ENCODE data around the gene GPR157. TPM values are rescaled to one million over a fixed set of nuclear protein-coding genes. Genes with fewer than 3 reads are reported as not detected.
A peak's percentile ranks its signal among the peaks of the same experiment; 100 is the strongest.

The GPR157 gene
- total RNA-seq, 2 donors from 2014 or later, result 4.4 to 5.6 TPM

DNA sequence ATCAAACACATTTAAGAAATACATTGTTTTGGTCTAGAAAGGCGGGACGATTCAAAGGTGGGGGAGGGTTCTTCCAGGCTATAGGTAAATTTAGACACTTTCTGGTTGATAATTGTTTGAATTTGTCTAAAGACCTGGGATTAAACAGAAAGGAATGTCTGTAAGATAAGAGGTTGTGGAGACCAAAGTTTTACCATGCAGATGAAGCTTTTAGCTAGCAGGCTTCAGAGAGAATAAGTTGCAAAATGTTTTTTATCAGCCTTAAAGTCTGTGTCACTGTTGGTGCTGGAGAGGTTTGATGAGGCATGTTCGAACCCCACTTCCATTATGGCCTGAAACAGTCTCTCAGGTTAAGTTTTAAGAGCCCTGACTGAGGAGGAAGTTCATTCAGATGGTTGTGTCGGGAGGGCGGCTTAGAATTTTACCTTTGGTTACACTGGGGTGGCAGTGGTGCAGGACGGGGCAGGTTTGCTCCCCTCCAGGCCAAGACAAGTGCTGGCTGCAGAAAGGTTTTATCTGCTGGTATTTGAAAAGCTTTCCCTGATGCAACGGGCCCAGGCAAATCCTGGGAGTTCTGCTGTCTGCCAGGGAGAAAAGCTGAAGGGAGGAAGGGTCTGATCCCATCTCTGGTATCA lies 43.5 kb downstream of the GPR157 start:
- H3K4me1 Mint-ChIP-seq, result peaks cover 3% of the 10 kb centered on the region
- no peak overlapping the region for H3K4me3 Mint-ChIP-seq
- DNase-seq, result no peak
- H3K27me3 Mint-ChIP-seq, result peaks cover 21% of the 10 kb centered on the region
- no peaks in the 10 kb centered on the region for H3K9me3 ChIP-seq (ENCODE audit: control insufficient read depth, low read length, poor library complexity, severe bottlenecking)
- H3K36me3 Mint-ChIP-seq (ENCODE audit: low read depth), result peaks cover 3% of the 10 kb centered on the region
- H3K27ac Mint-ChIP-seq, result no peak overlapping the region
- ATAC-seq, result no peak

DNA sequence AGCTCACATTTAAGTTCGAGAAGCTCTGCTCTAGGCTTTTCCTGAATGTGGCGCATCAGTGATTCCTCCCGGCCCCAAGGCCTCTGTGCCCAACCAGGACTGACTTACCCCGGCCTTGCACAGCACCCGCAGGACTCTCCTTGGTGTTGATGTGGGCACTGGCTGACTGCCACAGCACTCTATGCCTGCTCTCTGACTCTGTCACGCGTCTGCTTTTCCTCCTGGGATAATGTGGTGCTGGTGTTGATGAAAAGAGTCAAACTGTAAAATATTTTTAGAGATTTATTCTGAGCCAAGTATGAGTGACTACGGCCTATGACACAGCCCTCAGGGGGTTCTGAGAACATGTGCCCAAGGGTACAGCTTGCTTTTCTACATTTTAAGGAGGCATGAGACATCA lies 44.0 kb downstream of the GPR157 start:
- ATAC-seq (no peak), DNase-seq (no peak)
- peaks cover 5% of the 10 kb centered on the region for H3K4me1 Mint-ChIP-seq
- no peaks in the 10 kb centered on the region for H3K9me3 ChIP-seq (ENCODE audit: control insufficient read depth, low read length, poor library complexity, severe bottlenecking)
- H3K36me3 Mint-ChIP-seq (ENCODE audit: low read depth), result peaks cover 3% of the 10 kb centered on the region
- H3K4me3 Mint-ChIP-seq, result no peak overlapping the region
- no peak overlapping the region for H3K27ac Mint-ChIP-seq
- H3K27me3 Mint-ChIP-seq, result peaks cover 24% of the 10 kb centered on the region

DNA sequence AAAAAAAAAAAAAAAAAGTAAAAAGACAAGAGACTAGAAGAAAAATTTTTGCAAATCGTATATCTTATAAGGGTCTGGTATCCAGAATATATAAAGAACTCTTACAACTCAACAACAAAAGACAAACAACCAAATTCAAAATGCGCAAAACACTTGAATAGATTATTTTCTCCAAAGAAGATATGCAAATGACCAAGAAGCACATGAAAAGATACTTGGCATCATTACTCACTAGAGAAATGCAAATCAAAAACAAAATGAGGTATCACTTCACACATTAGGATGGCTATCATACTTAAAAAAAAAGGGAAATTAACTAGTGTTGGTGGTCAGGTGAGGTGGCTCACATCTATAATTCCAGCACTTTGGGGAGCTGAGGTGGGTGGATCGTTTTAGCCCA lies 47.4 kb downstream of the GPR157 start:
- no peaks in the 10 kb centered on the region for H3K9me3 ChIP-seq (ENCODE audit: control insufficient read depth, low read length, poor library complexity, severe bottlenecking)
- peaks cover 10% of the 10 kb centered on the region for H3K4me1 Mint-ChIP-seq
- H3K4me3 Mint-ChIP-seq, result no peak overlapping the region
- H3K36me3 Mint-ChIP-seq (ENCODE audit: low read depth), result no peaks in the 10 kb centered on the region
- H3K27me3 Mint-ChIP-seq, result peaks cover 41% of the 10 kb centered on the region
- peak overlapping the region; percentile 53 for H3K27ac Mint-ChIP-seq
- DNase-seq (no peak), ATAC-seq (no peak)

DNA sequence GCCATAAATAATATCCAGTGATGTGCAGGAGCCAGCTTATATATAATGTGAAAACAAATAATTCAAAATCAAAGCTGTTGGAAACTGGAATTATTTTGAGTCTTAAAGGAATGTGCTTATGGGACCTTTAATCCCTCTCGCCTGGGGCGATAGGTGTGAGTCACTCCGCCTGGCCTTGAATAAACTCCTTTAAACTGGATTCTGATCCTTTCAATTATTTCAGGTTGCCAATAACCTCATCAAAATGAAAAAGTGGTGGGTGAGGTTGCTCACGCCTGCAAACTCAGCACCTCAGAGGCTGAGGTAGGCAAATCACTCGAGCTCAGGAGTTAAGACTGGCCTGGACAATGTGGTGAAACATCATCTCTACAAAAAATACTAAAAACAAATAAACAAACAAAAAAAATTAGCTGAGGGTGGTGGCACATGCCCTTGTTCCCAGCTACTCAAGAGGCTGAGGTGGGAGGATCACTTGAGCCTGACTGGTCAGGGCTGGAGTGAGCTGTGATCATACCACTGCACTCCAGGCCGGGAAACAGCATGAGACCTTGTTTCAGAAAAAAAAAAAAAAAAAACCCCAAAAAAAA lies 48.1 kb downstream of the GPR157 start:
- DNase-seq, result no peak
- no peaks in the 10 kb centered on the region for H3K9me3 ChIP-seq (ENCODE audit: control insufficient read depth, low read length, poor library complexity, severe bottlenecking)
- peaks cover 48% of the 10 kb centered on the region for H3K27me3 Mint-ChIP-seq
- no peak for ATAC-seq
- no peaks in the 10 kb centered on the region for H3K36me3 Mint-ChIP-seq (ENCODE audit: low read depth)
- no peak overlapping the region for H3K4me3 Mint-ChIP-seq
- H3K4me1 Mint-ChIP-seq, result peaks cover 12% of the 10 kb centered on the region
- H3K27ac Mint-ChIP-seq, result no peak overlapping the region

DNA sequence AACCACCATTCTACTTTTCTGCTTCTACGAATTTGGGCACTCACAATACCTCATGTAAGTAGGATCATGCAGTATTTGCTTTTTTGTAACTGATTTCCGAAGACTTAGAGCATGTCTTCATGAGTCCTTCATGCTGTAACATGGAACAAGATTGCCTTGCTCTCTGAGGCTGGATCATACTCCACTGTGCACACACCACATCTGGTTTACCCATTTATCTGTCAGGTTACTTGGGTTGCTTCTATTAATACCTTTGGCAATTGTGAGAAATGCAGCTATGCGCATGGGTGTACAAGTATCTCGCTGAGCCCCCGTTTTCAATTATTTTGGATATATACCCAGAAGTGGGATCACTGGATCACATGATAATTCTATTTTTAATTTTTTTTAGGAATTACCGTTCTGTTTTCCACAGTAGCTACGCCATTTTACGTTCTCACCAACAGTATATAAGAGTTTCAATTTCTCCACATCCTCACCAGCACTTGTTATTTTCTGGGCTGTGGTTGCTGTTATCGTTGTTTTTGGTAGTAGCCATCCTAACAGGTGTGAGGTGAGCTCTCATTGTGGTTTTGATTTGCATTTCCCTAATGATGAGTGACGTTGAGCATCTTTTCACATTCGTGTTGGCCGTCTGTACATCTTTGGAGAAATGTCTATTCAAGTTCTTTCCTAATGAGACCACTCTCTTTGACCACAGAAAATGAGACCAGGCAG lies 48.8 kb downstream of the GPR157 start:
- Mint-ChIP-seq H3K36me3 (ENCODE audit: low read depth) (no peaks in the 10 kb centered on the region), H3K4me1 (peaks cover 14% of the 10 kb centered on the region), H3K4me3 (no peak overlapping the region), H3K27me3 (peaks cover 51% of the 10 kb centered on the region), H3K27ac (no peak overlapping the region)
- H3K9me3 ChIP-seq (ENCODE audit: control insufficient read depth, low read length, poor library complexity, severe bottlenecking), result no peaks in the 10 kb centered on the region
- DNase-seq (no peak), ATAC-seq (no peak)

DNA sequence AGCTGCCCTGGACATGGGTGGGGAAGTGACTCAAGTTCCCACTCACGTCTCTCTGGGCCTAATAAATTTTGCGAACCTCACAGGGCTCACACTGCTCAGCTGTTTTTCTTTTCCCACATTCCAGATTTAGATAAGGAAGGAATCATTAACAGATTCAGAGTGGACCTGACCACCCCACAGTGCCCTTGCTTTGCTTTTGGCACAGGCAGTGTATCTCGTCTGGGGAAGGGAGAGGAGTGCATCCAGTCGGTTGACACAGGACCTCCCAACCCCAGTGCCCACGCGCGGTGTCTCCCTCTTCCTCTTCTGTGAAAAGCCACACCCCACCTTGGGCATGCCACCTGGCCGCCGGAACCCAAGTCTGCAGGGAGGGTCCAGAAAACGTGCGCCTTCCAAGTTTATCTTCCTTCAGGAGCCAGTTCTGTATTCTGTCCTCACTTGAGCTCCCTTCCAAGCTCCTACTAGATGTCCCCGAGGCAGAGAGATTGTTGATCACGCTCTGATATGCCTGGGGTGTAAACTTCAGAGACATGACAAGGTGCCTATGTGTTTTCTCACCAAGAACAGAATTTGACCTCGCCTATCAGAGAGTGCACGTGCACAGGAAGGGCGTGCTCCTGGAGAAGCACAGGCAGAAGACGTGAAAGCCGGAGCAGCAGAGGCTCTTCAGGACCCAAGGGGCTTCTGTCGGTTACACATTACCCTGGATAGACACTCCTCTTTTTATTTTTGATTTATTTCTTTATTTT lies 50.0 kb downstream of the GPR157 start:
- no peaks in the 10 kb centered on the region for H3K9me3 ChIP-seq (ENCODE audit: control insufficient read depth, low read length, poor library complexity, severe bottlenecking)
- DNase-seq (no peak), ATAC-seq (no peak)
- Mint-ChIP-seq H3K27me3 (peaks cover 54% of the 10 kb centered on the region), H3K27ac (no peak overlapping the region), H3K4me1 (peaks cover 16% of the 10 kb centered on the region), H3K4me3 (no peak overlapping the region), H3K36me3 (ENCODE audit: low read depth) (no peaks in the 10 kb centered on the region)

DNA sequence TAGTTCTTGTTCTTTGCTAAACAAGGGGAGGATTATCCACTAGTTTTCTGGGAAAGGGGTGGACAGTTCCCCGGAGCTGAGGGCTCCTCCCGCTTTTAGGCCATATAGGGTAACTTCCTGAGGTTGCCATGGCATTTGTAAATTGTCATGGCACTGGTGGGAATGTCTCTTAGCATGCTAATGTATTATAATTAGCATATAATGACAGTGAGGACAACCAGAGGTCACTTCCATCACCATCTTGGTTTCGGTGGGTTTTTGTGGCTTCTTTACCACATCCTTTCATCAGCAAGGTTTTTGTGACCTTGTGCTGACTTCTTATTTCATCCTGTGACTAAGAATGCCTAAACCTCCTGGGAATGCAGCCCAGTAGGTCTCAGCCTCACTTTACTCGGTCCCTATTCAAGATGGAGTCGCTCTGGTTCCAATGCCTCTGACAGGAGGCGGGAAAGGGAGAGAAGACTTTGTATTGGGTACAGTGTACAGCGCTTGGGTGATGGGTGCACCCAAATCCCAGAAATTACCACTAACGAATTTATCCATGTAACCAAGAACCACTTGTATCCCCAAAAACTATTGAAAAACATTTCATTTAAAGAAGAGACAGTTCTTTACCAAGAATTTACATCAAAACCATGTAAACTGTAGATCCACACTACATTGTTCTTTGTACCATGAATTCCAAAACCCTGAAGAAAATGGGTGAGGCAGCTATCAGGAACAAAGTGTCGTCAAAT lies 50.7 kb downstream of the GPR157 start:
- Mint-ChIP-seq H3K36me3 (ENCODE audit: low read depth) (no peaks in the 10 kb centered on the region), H3K4me1 (peaks cover 16% of the 10 kb centered on the region), H3K27me3 (peaks cover 57% of the 10 kb centered on the region), H3K4me3 (no peak overlapping the region), H3K27ac (no peak overlapping the region)
- ATAC-seq (no peak), DNase-seq (no peak)
- H3K9me3 ChIP-seq (ENCODE audit: control insufficient read depth, low read length, poor library complexity, severe bottlenecking), result no peaks in the 10 kb centered on the region

DNA sequence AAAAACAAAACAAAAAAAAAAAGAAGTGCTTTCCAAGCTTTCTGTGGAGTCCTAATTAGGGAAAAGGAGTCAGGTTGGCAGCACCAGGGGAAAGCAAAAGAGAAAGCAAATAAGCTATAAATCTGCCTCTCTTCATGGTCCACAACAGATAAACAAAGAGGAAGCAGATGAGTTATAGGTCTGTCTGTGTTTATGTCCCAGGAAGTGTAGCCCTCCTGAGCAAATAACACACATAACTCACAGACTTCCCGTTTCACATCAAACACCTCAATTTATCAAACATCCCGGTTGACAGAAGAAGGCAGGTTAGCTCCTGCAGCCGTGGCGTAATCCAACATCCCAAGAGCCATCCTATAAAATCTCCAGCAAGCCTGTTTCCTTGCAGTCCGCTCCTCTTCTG lies 53.9 kb downstream of the GPR157 start:
- H3K36me3 Mint-ChIP-seq (ENCODE audit: low read depth), result no peaks in the 10 kb centered on the region
- H3K9me3 ChIP-seq (ENCODE audit: control insufficient read depth, low read length, poor library complexity, severe bottlenecking), result no peaks in the 10 kb centered on the region
- no peak overlapping the region for H3K27ac Mint-ChIP-seq
- DNase-seq, result no peak
- H3K27me3 Mint-ChIP-seq, result peaks cover 44% of the 10 kb centered on the region
- ATAC-seq, result peak; percentile 48
- no peak overlapping the region for H3K4me3 Mint-ChIP-seq
- peaks cover 11% of the 10 kb centered on the region for H3K4me1 Mint-ChIP-seq

DNA sequence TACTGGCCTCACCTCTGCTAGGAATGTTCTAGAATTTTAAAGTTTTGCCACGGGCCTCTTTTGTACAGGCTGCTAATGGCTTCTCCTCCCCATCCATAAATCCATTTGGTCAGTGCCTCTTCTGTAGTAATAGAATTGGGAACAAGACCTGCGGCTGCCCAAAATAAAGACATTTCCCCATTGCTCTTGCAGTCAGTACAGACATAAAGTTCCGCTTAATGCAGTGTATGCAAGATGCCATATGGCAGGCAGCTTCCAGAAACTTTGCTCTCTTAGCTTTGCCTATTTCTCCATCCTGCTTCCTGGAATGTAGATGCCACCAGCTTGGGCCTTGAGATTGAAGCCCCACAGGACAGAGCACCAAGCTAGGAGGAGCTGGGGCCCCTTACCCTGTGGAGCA lies 55.8 kb downstream of the GPR157 start:
- no peak for ATAC-seq
- peaks cover 41% of the 10 kb centered on the region for H3K27me3 Mint-ChIP-seq
- H3K9me3 ChIP-seq (ENCODE audit: control insufficient read depth, low read length, poor library complexity, severe bottlenecking), result no peaks in the 10 kb centered on the region
- no peak overlapping the region for H3K4me3 Mint-ChIP-seq
- DNase-seq, result no peak
- no peak overlapping the region for H3K27ac Mint-ChIP-seq
- peaks cover 13% of the 10 kb centered on the region for H3K4me1 Mint-ChIP-seq
- H3K36me3 Mint-ChIP-seq (ENCODE audit: low read depth), result no peaks in the 10 kb centered on the region

DNA sequence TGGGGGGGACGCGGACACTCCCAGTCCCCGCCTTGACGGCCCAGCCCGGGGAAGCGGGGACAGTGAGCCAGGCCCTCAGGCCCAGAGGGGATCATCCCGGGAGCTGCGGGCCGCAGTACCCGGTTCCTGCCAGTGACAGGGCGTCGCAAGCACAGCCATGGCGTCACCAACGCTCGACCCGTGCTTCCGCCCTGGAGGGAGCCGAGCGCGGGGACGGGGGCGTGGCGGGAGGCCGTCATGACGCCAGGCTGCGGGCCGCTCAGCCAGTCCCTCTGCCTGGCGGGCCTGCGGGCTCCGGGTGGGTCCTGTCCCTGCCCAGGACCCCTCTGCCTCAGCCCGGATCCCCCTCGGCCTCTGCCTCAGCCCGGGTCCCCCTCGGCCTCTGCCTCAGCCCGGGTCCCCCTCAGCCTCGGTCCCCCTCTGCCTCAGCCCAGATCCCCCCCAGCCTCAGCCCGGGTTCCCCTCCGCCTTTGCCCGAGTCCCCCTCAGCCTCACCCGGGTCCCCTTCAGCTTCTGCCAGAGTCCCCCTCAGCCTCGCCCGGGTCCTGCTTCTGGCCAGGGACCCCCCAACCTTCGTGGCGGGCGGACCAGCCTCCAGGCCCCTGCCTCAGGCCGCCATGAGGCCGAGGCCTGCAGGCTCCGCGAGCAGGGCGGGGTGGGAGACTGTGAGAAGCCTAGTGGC lies 57.2 kb downstream of the GPR157 start:
- no peaks in the 10 kb centered on the region for H3K9me3 ChIP-seq (ENCODE audit: control insufficient read depth, low read length, poor library complexity, severe bottlenecking)
- DNase-seq (no peak), ATAC-seq (no peak)
- peaks cover 49% of the 10 kb centered on the region for H3K27me3 Mint-ChIP-seq
- no peak overlapping the region for H3K4me3 Mint-ChIP-seq
- H3K27ac Mint-ChIP-seq, result no peak overlapping the region
- H3K4me1 Mint-ChIP-seq, result peaks cover 13% of the 10 kb centered on the region
- no peaks in the 10 kb centered on the region for H3K36me3 Mint-ChIP-seq (ENCODE audit: low read depth)

DNA sequence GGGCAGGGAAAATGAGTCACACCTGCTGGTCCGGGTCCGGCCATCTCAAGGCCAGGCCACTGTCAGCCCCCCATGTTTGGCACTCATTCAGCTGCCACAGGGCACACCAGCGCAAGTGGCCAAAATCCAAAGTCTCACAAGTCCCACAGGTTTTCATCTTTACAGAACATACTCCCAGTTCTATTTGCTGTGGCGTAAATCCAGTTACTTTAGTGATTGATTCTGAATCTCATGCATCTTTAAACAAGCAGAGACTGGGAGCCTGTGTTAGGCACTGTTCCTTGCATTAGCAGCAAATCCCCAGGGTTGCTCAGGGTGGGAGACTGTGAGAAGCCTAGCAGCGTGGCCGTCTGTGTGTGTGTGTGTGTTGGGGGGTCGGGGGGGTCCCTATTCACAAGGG lies 58.4 kb downstream of the GPR157 start:
- Mint-ChIP-seq H3K27ac (no peak overlapping the region), H3K4me3 (no peak overlapping the region), H3K27me3 (peaks cover 38% of the 10 kb centered on the region), H3K4me1 (peaks cover 11% of the 10 kb centered on the region), H3K36me3 (ENCODE audit: low read depth) (peaks cover 2% of the 10 kb centered on the region)
- ATAC-seq (no peak), DNase-seq (no peak)
- no peaks in the 10 kb centered on the region for H3K9me3 ChIP-seq (ENCODE audit: control insufficient read depth, low read length, poor library complexity, severe bottlenecking)

DNA sequence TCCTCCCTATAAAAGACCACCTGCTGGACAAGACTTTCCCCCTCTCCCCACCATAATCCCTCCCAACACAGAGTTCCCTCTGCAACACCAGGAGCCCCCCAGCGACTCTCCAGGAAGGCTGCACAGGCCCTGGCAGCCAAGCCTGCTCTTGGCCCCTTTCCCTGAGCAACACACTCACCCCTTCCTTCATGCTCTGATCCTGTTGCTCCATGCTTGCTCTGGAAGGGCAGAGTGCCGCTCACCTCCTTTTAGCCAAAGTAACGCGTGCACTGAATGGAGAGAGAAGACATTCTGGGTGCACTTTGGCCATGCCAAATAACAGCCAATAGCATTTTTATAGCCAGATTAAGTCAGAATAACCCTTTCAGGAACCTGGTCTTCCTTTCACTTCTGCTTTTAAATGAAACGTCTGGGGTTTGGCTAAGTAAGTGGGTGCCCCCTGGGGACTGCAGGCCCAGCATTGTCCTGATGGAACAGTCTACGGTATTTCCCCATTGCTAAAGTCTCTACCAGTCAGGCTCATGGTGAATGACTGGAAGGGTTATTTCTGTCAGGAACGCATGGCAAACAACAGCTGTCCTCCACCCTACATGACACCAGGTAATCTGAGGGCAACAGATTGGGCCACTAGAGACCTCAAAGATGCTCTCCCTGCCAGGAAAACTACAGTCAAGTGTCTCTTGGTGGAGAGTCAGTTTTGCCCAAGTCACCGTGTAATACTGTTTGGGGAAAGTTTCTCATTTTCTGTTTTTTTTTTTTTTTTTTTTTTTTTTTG lies 59.4 kb downstream of the GPR157 start, which contains the start of gene SLC2A5:
SLC2A5 (minus strand) TSS at position 310 of the 775 bp plus-strand sequence; CDS start at position 211, 99 bp downstream.
- no peak within 1 kb of the TSS for H3K27ac Mint-ChIP-seq
- peaks cover 28% of the 10 kb centered on the region for H3K27me3 Mint-ChIP-seq
- no peaks in the 10 kb centered on the region for H3K9me3 ChIP-seq (ENCODE audit: control insufficient read depth, low read length, poor library complexity, severe bottlenecking)
- peak; percentile 70 for ATAC-seq
- DNase-seq, result no peak
- peaks cover 9% of the 10 kb centered on the region for H3K4me1 Mint-ChIP-seq
- H3K4me3 Mint-ChIP-seq, result peak within 1 kb of the TSS; percentile 73
- H3K36me3 Mint-ChIP-seq (ENCODE audit: low read depth), result peaks cover 2% of the 10 kb centered on the region
